Left lobe of liver (tissue), 2 donors: ENCODE results near the gene RALBP1. TPM values are rescaled to one million over a fixed set of nuclear protein-coding genes. Genes with fewer than 3 reads are reported as not detected.

Source experiments
- ATAC-seq: fragments of 200-7000 bp; cut with Tn5 transposase; one replicate; pipeline ENCODE4 v1.9.1; 2020; ENCODE audit warnings: mild to moderate bottlenecking, moderate library complexity
- DNase-seq: peaks from one replicate; pipeline ENCODE4 v3.0.0-alpha.2; 2020; ENCODE audit warnings: low spot score
- total RNA-seq: library from RNA; stranded (reverse); gene quantifications from one replicate; pipeline ENCODE4 v1.2.1, GENCODE V29; 2021
- donor health status: DM: no; HTN: no; CAD: no; lungs with moderate emphysema.
- donor health status: DM: no; HTN: yes; CAD: no.

RALBP1 gene
- total RNA-seq, 1 donor from 2014 or later, result 17.4 TPM

GRCh38 chr18:9542924-9543323 lies 67.6 kb downstream of the RALBP1 start:
- no peak for ATAC-seq

GRCh38 chr18:9545029-9545428 lies 69.7 kb downstream of the RALBP1 start:
- DNase-seq, result no peak
- no peak for ATAC-seq

More at GRCh38 chr18:9542924-9543323, 67.6 kb downstream of the RALBP1 start:
- no peak for DNase-seq

- ATAC-seq, result no peak
- no peak for DNase-seq
These were observed 71.2 kb downstream of the RALBP1 start for GRCh38 chr18:9546468-9546867.

GRCh38 chr18:9547782-9548181 lies 72.5 kb downstream of the RALBP1 start:
- DNase-seq, result no peak

GRCh38 chr18:9549405-9549804 lies 74.1 kb downstream of the RALBP1 start:
- ATAC-seq, result peak; percentile 65
- DNase-seq, result no peak

More at GRCh38 chr18:9547782-9548181, 72.5 kb downstream of the RALBP1 start:
- ATAC-seq, result no peak

- ATAC-seq (no peak), DNase-seq (no peak)
These were observed 75.1 kb downstream of the RALBP1 start for GRCh38 chr18:9550429-9550828.

- ATAC-seq (no peak), DNase-seq (no peak)
These were observed 76.9 kb downstream of the RALBP1 start for GRCh38 chr18:9552191-9552590.

- ATAC-seq (no peak), DNase-seq (no peak)
These were observed 77.3 kb downstream of the RALBP1 start for GRCh38 chr18:9552616-9553015.

- ATAC-seq (peak; percentile 82), DNase-seq (no peak)
These were observed 82.1 kb downstream of the RALBP1 start for GRCh38 chr18:9557250-9557943.

GRCh38 chr18:9558387-9559064 lies 83.2 kb downstream of the RALBP1 start:
- ATAC-seq (peak; percentile 51), DNase-seq (no peak)

- DNase-seq (no peak), ATAC-seq (peak; percentile 32)
These were observed 83.9 kb downstream of the RALBP1 start for GRCh38 chr18:9559253-9559652.

GRCh38 chr18:9561759-9562158 lies 86.4 kb downstream of the RALBP1 start:
- ATAC-seq (no peak), DNase-seq (no peak)

- no peak for ATAC-seq
- no peak for DNase-seq
These were observed 87.3 kb downstream of the RALBP1 start for GRCh38 chr18:9562584-9562983.

- ATAC-seq (no peak), DNase-seq (no peak)
These were observed 88.0 kb downstream of the RALBP1 start for GRCh38 chr18:9563331-9563730.

GRCh38 chr18:9565407-9565806 lies 90.1 kb downstream of the RALBP1 start:
- no peak for ATAC-seq

GRCh38 chr18:9568186-9568585 lies 92.9 kb downstream of the RALBP1 start:
- DNase-seq (no peak), ATAC-seq (no peak)

More at GRCh38 chr18:9565407-9565806, 90.1 kb downstream of the RALBP1 start:
- DNase-seq, result no peak

GRCh38 chr18:9569178-9569577 lies 93.9 kb downstream of the RALBP1 start:
- DNase-seq, result no peak
- no peak for ATAC-seq

- ATAC-seq (peak; percentile 62), DNase-seq (no peak)
These were observed 94.9 kb downstream of the RALBP1 start for GRCh38 chr18:9570255-9570654.

GRCh38 chr18:9571546-9571945 lies 96.2 kb downstream of the RALBP1 start:
- ATAC-seq, result no peak
- DNase-seq, result no peak

GRCh38 chr18:9574473-9575115 lies 99.3 kb downstream of the RALBP1 start:
- ATAC-seq (no peak), DNase-seq (no peak)

- ATAC-seq, result peak; percentile 99
- peak; percentile 75 for DNase-seq
These were observed 100.2 kb downstream of the RALBP1 start for GRCh38 chr18:9575558-9575957.

- DNase-seq (no peak), ATAC-seq (no peak)
These were observed 102.0 kb downstream of the RALBP1 start for GRCh38 chr18:9577361-9577760.
